HEK293 (cell line): ENCODE results near the gene WBP2NL.

ENCODE experiments used
- CTCF ChIA-PET: fragments of 350-600 bp; formaldehyde crosslinking; extraction: SDS; loops from one replicate; lab custom pipeline; 2021; ENCODE audit warnings: antibody characterized with exemption; lab: Yijun Ruan, JAX
- POLR2A ChIA-PET: fragments of 300-600 bp; formaldehyde crosslinking; extraction: SDS; loops from one replicate; lab custom pipeline; 2020; ENCODE audit warnings: antibody characterized with exemption, inconsistent platforms; lab: Yijun Ruan, JAX
- H3K27ac ChIP-seq: fragments of 200-500 bp; sonication (Bioruptor generic); 2 replicates; pipeline ENCODE4 v1.5.1; 2014; ENCODE audit warnings: low read depth, low read length, control low read depth, inconsistent platforms; ENCODE audit errors: extremely low read depth
- H3K36me3 ChIP-seq, 2 experiments: fragments of 200-500 bp in 1 of 2; sonication (Bioruptor generic) in 1 of 2; 1 replicate in 1 of 2; 2 replicates in 1 of 2; pipeline ENCODE4 v1.5.1; 2014 to 2017; ENCODE audit warnings: inconsistent platforms in 2 of 2, low read length in 2 of 2; ENCODE audit not compliant: control insufficient read depth in 2 of 2, insufficient read depth in 1 of 2
- H3K4me1 ChIP-seq: fragments of 200-500 bp; sonication (Bioruptor generic); 2 replicates; pipeline ENCODE4 v1.5.1; 2014; ENCODE audit warnings: mild to moderate bottlenecking, low read length, inconsistent platforms; ENCODE audit not compliant: control insufficient read depth, insufficient read depth
- H3K4me3 ChIP-seq: 2 replicates; pipeline ENCODE4 v1.5.1; 2011; ENCODE audit warnings: low read depth, mild to moderate bottlenecking, control low read depth, low read length, moderate library complexity
- H3K9me3 ChIP-seq: fragments of 200-500 bp; sonication (Bioruptor generic); 2 replicates; pipeline ENCODE4 v1.5.1; 2014; ENCODE audit warnings: low read depth, low read length, inconsistent platforms; ENCODE audit not compliant: control insufficient read depth, insufficient read depth
- MEIS1 ChIP-seq: sonication (generic); formaldehyde crosslinking; IDR thresholded peaks from 2 replicates; pipeline ENCODE4 v1.8.1; 2022; ENCODE audit warnings: missing genetic modification reagents, mild to moderate bottlenecking, borderline replicate concordance
- MZF1 ChIP-seq: fragments of 450-650 bp; formaldehyde crosslinking; IDR thresholded peaks from 2 replicates; pipeline ENCODE4 v1.5.1; 2017; ENCODE audit warnings: missing biosample characterization, missing genetic modification characterization, borderline replicate concordance
- SETDB1 ChIP-seq: IDR thresholded peaks from one replicate; pipeline ENCODE4 v1.6.1; 2017; ENCODE audit warnings: mild to moderate bottlenecking, low read length, moderate library complexity, mixed read lengths; ENCODE audit not compliant: insufficient read length
- SP7 ChIP-seq: fragments of 450-650 bp; formaldehyde crosslinking; IDR thresholded peaks from 2 replicates; pipeline ENCODE4 v1.5.1; 2016; ENCODE audit warnings: missing biosample characterization, missing genetic modification characterization
- TRIM28 ChIP-seq: IDR thresholded peaks from 2 replicates; pipeline ENCODE4 v1.6.1; 2011; ENCODE audit warnings: low read length, control low read depth, borderline replicate concordance
- ZBTB1 ChIP-seq: fragments of 450-650 bp; formaldehyde crosslinking; IDR thresholded peaks from 2 replicates; pipeline ENCODE4 v1.5.1; 2016; ENCODE audit warnings: missing biosample characterization, missing genetic modification characterization
- ZBTB49 ChIP-seq: fragments of 450-650 bp; formaldehyde crosslinking; IDR thresholded peaks from 2 replicates; pipeline ENCODE4 v1.5.1; 2016; ENCODE audit warnings: missing biosample characterization, missing genetic modification characterization, low read depth
- ZBTB8A ChIP-seq: fragments of 450-650 bp; formaldehyde crosslinking; IDR thresholded peaks from 2 replicates; pipeline ENCODE4 v1.5.1; 2016; ENCODE audit warnings: missing biosample characterization, missing genetic modification characterization
- ZEB2 ChIP-seq: fragments of 450-650 bp; formaldehyde crosslinking; IDR thresholded peaks from 2 replicates; pipeline ENCODE4 v1.5.1; 2016; ENCODE audit warnings: missing biosample characterization, missing genetic modification characterization
- ZIC2 ChIP-seq: fragments of 450-650 bp; formaldehyde crosslinking; IDR thresholded peaks from 2 replicates; pipeline ENCODE4 v1.5.1; 2016; ENCODE audit warnings: missing biosample characterization, missing genetic modification characterization
- ZNF133 ChIP-seq: fragments of 450-650 bp; formaldehyde crosslinking; IDR thresholded peaks from 2 replicates; pipeline ENCODE4 v1.5.1; 2016; ENCODE audit warnings: missing biosample characterization, missing genetic modification characterization
- ZNF16 ChIP-seq: fragments of 450-650 bp; formaldehyde crosslinking; IDR thresholded peaks from 2 replicates; pipeline ENCODE4 v1.5.1; 2016; ENCODE audit warnings: low read depth, missing biosample characterization, missing genetic modification characterization
- ZNF248 ChIP-seq: fragments of 450-650 bp; formaldehyde crosslinking; IDR thresholded peaks from 2 replicates; pipeline ENCODE4 v1.5.1; 2017; ENCODE audit warnings: missing biosample characterization, missing genetic modification characterization
- ZNF514 ChIP-seq: fragments of 450-650 bp; formaldehyde crosslinking; IDR thresholded peaks from 2 replicates; pipeline ENCODE4 v1.5.1; 2016; ENCODE audit warnings: missing biosample characterization, missing genetic modification characterization
- ZNF530 ChIP-seq: fragments of 450-650 bp; formaldehyde crosslinking; IDR thresholded peaks from 2 replicates; pipeline ENCODE4 v1.5.1; 2016; ENCODE audit warnings: low read depth, missing biosample characterization, missing genetic modification characterization
- ZNF585B ChIP-seq: fragments of 450-650 bp; formaldehyde crosslinking; IDR thresholded peaks from 2 replicates; pipeline ENCODE4 v1.5.1; 2016; ENCODE audit warnings: missing biosample characterization, missing genetic modification characterization
- ZNF600 ChIP-seq: fragments of 450-650 bp; formaldehyde crosslinking; IDR thresholded peaks from 2 replicates; pipeline ENCODE4 v1.5.1; 2016; ENCODE audit warnings: missing biosample characterization, missing genetic modification characterization
- ZNF701 ChIP-seq: fragments of 450-650 bp; formaldehyde crosslinking; IDR thresholded peaks from 2 replicates; pipeline ENCODE4 v1.5.1; 2016; ENCODE audit warnings: missing biosample characterization, missing genetic modification characterization
- ZNF747 ChIP-seq: fragments of 450-650 bp; formaldehyde crosslinking; IDR thresholded peaks from 2 replicates; pipeline ENCODE4 v1.5.1; 2016; ENCODE audit warnings: missing biosample characterization, missing genetic modification characterization
- TF ChIP-seq, protein P1 (sequence below): sonication (generic); formaldehyde crosslinking; IDR thresholded peaks from 2 replicates; pipeline ENCODE4 v1.8.1; 2022; ENCODE audit warnings: mild to moderate bottlenecking, moderate library complexity, missing genetic modification reagents

The WBP2NL gene

GRCh38 chr22:42050641-42051180, 52.1 kb downstream of the WBP2NL start:
- Histone ChIP-seq H3K27ac (no peak overlapping the region), H3K9me3 (no peaks in the 10 kb centered on the region), H3K4me1 (no peaks in the 10 kb centered on the region), H3K36me3 (no peaks in the 10 kb centered on the region), H3K4me3 (no peak overlapping the region)
- ChIA-PET CTCF (no interaction called here), POLR2A (no interaction called here)
- no peak for TF ChIP-seq ZNF514 (tag by site-specific recombination)
- TF ChIP-seq ZNF585B (tag by site-specific recombination) = 0 out of 2 replicates have a peak, but pooled peaks have one; percentile 44

DNA sequence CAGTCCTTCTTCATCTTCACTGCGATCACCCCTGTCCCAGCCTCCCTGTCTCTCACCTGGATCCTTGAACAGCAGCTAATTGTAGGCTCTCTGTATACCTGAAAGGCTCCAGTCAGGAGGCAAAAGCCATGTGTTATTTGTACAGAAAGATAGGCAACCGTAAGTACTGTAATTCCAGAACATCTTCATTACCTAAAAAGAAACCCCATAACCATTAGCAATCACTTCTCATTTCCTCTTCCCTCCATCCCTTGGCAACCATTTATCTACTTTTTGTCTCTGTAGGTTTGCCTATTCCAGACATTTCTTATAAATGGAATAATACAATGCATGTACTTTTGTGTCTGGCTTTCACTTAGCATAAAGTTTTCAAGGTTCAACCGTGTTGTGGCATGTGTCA, 54.2 kb downstream of the WBP2NL start:
- CTCF ChIA-PET = no interaction called here
- no peak overlapping the region for H3K27ac ChIP-seq
- TF ChIP-seq ZNF600 (tag by site-specific recombination) = peak; percentile 25; the same call in 1 of the 2 replicates
- no peak for TF ChIP-seq ZBTB1 (tag by site-specific recombination)
- TF ChIP-seq, all 188 proteins: peak for 1
- Histone ChIP-seq H3K36me3 (no peaks in the 10 kb centered on the region), H3K4me3 (no peak overlapping the region), H3K4me1 (no peaks in the 10 kb centered on the region), H3K9me3 (no peaks in the 10 kb centered on the region)
- POLR2A ChIA-PET = no interaction called here

GRCh38 chr22:42056757-42057511, 58.3 kb downstream of the WBP2NL start:
- no peaks in the 10 kb centered on the region for H3K9me3 ChIP-seq
- TF ChIP-seq ZNF530 (tag by site-specific recombination) (no peak), ZEB2 (tag by site-specific recombination) (no peak), ZNF16 (no peak), TRIM28 (no peak), MEIS1 (CRISPR knock-in tag) (no peak), SETDB1 (peak; percentile 95)
- ChIA-PET POLR2A (interaction anchor here (0.7 kb wide), 1 partner anchor 14 kb away, joined by 3 read pairs; no protein-coding TSS in a partner anchor), CTCF (interaction anchor here (0.6 kb wide), 1 partner anchor 13 kb away, joined by 3 read pairs; no protein-coding TSS in a partner anchor)
- peaks cover 0 to 39% of the 10 kb centered on the region in 2 experiments; a peak in 2 of 3 replicates for H3K36me3 ChIP-seq
- H3K27ac ChIP-seq = no peak overlapping the region
- H3K4me1 ChIP-seq = no peaks in the 10 kb centered on the region
- H3K4me3 ChIP-seq = no peak overlapping the region

DNA sequence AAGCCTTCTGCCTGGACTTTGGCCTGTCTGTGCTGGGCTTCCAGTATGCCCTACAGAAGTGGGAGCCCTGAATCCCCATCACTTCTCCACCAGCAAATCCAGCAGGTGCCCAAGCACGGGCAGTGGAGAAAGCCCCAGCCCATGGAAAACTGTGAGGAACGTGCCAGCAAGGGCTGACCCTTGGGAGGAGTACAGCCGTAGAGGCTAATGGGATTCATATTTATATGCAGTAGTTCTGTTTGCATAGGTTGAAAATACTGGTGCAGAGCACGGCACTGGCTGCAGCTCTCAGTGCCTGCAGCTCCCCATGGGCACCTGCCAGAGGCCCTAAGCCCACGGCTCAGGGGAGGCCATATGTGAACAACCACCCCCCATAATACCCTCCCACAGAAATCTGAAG, 61.9 kb downstream of the WBP2NL start:
- peaks cover 0 to 69% of the 10 kb centered on the region in 2 experiments; a peak in 2 of 3 replicates for H3K36me3 ChIP-seq
- TF ChIP-seq ZNF701 (tag by site-specific recombination) (no peak), MZF1 (tag by site-specific recombination) (no peak), ZNF248 (tag by site-specific recombination) (no peak)
- TF ChIP-seq, all 188 proteins: peak for 0
- ChIA-PET POLR2A (interaction anchor here (0.9 kb wide), 1 partner anchor 9 kb away, joined by 3 read pairs; no protein-coding TSS in a partner anchor), CTCF (no interaction called here)
- Histone ChIP-seq H3K4me1 (no peaks in the 10 kb centered on the region), H3K27ac (no peak overlapping the region), H3K9me3 (no peaks in the 10 kb centered on the region), H3K4me3 (no peak overlapping the region)

- H3K4me1 ChIP-seq = no peaks in the 10 kb centered on the region
- ChIA-PET CTCF (no interaction called here), POLR2A (interaction anchor here (0.9 kb wide), 1 partner anchor 8 kb away, joined by 3 read pairs; no protein-coding TSS in a partner anchor)
- no peak overlapping the region for H3K27ac ChIP-seq
- no peak overlapping the region for H3K4me3 ChIP-seq
- H3K36me3 ChIP-seq = peaks cover 0 to 75% of the 10 kb centered on the region in 2 experiments; a peak in 2 of 3 replicates
- no peaks in the 10 kb centered on the region for H3K9me3 ChIP-seq
- TF ChIP-seq ZNF133 = no peak
- TF ChIP-seq ZBTB49 = no peak
- no peak for TF ChIP-seq ZBTB8A (tag by site-specific recombination)
- TF ChIP-seq, protein P1, sequence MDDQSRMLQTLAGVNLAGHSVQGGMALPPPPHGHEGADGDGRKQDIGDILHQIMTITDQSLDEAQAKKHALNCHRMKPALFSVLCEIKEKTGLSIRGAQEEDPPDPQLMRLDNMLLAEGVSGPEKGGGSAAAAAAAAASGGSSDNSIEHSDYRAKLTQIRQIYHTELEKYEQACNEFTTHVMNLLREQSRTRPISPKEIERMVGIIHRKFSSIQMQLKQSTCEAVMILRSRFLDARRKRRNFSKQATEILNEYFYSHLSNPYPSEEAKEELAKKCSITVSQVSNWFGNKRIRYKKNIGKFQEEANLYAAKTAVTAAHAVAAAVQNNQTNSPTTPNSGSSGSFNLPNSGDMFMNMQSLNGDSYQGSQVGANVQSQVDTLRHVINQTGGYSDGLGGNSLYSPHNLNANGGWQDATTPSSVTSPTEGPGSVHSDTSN (CRISPR knock-in tag) = no peak
- TF ChIP-seq SP7 (tag by site-specific recombination) = no peak
- TF ChIP-seq ZIC2 (tag by site-specific recombination) = no peak
- TF ChIP-seq ZNF747 (tag by site-specific recombination) = no peak
Observed at GRCh38 chr22:42061041-42061440, 62.5 kb downstream of the WBP2NL start.
